GM21576 (cell line): ENCODE results near the gene UQCRQ.

Source experiments
- ATAC-seq: cut with Tn5 transposase; IDR thresholded peaks from one replicate; pipeline ENCODE4 v1.9.1; 2021; ENCODE audit warnings: mild to moderate bottlenecking, moderate library complexity; ENCODE audit not compliant: unreplicated experiment

Gene UQCRQ

GRCh38 chr5:132866342-132867045 is at the start of gene UQCRQ, which contains the start of gene GDF9:
Gene UQCRQ (plus strand): TSS chr5:132866642. CDS start chr5:132866882, 240 bp downstream.
Gene GDF9 (minus strand): TSS chr5:132866469. CDS start chr5:132864533, 1,936 bp downstream.
- ATAC-seq, result peak; percentile 99

GRCh38 chr5:132817011-132817410 is 49.4 kb upstream of the UQCRQ start:
- ATAC-seq, result no peak

- no peak for ATAC-seq
Measured at GRCh38 chr5:132819468-132819867, 47.0 kb upstream of the UQCRQ start.

GRCh38 chr5:132820162-132820754 is 46.2 kb upstream of the UQCRQ start:
- peak; percentile 85 for ATAC-seq

- ATAC-seq, result no peak
Measured at GRCh38 chr5:132821350-132821749, 45.1 kb upstream of the UQCRQ start.

- ATAC-seq, result no peak
Measured at GRCh38 chr5:132821791-132822190, 44.7 kb upstream of the UQCRQ start.

GRCh38 chr5:132822650-132823480 is 43.6 kb upstream of the UQCRQ start:
- no peak for ATAC-seq

GRCh38 chr5:132823481-132824050 is 42.9 kb upstream of the UQCRQ start:
- no peak for ATAC-seq

- ATAC-seq, result no peak
Measured at GRCh38 chr5:132824426-132824825, 42.0 kb upstream of the UQCRQ start.

- ATAC-seq, result no peak
Measured at GRCh38 chr5:132825033-132825833, 41.2 kb upstream of the UQCRQ start.

- ATAC-seq, result no peak
Measured at GRCh38 chr5:132825834-132826391, 40.5 kb upstream of the UQCRQ start.

GRCh38 chr5:132826424-132827082 is 39.9 kb upstream of the UQCRQ start:
- no peak for ATAC-seq

- ATAC-seq, result no peak
Measured at GRCh38 chr5:132827943-132828673, 38.3 kb upstream of the UQCRQ start.

GRCh38 chr5:132828846-132829494 is 37.5 kb upstream of the UQCRQ start:
- no peak for ATAC-seq

GRCh38 chr5:132829742-132830435 is 36.6 kb upstream of the UQCRQ start:
- peak; percentile 73 for ATAC-seq

- peak; percentile 62 for ATAC-seq
Measured at GRCh38 chr5:132830436-132831094, 35.9 kb upstream of the UQCRQ start, which contains the start of gene SHROOM1. Gene SHROOM1 (minus strand): TSS chr5:132830647. CDS start chr5:132826140, 4,507 bp downstream.
